Inflammatory macrophage (primary cell): ENCODE measurements around the gene FABP3.

ENCODE experiments used
- DNase-seq, 2 donors: peaks; one replicate each; pipeline ENCODE4 v3.0.0-alpha.2; 2020 to 2022

Gene FABP3

GRCh38 chr1:31371121-31371959 is 1.5 kb downstream of the FABP3 start:
- peak; percentile 63 to 72 for DNase-seq

- no peak for DNase-seq
Observed at GRCh38 chr1:31370565-31370964, 2.3 kb downstream of the FABP3 start.

- no peak for DNase-seq
Observed at GRCh38 chr1:31370021-31370420, 2.9 kb downstream of the FABP3 start.

GRCh38 chr1:31368611-31369107 is 4.2 kb downstream of the FABP3 start:
- DNase-seq: no peak

DNA sequence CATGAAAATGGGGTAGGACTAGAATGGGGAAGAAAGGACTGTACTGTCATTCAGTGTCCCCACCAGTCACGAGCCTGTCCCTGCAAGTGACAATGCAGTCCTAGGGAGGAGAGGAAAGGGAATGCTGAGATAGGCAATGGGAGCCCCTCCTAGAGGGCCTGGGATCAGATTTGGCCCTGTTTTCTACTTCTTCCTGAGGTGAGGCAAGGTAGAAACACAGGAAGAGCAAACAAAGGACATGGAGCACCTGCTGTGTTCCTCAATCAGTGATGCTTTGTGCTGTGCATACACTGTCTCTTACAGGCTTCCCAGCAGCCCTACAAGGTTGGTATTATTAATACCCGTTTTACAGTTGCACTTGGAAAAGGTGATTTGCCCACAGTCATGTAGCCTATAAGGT is 6.1 kb downstream of the FABP3 start:
- peak; percentile 18 to 21 for DNase-seq

GRCh38 chr1:31364561-31365250 is 8.2 kb downstream of the FABP3 start:
- DNase-seq: no peak

DNA sequence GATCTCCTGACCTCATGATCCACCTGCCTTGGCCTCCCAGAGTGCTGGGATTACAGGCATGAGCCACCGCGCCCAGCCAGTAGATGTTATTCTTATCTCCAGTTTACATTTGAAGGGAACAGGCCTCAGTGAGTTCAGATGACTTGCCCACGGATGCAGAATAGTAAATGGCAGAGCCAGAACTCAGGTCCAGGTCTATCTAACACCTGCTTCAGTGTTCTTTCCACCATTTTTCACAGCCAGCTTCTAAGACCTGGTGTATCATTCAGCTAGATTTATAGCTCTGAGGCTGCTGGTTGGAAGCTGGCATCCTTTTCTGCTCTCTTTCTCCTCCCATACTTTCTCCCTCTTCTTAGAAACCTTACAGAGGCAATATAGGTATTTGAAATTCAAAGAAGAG is 10.8 kb downstream of the FABP3 start:
- DNase-seq: no peak

- no peak for DNase-seq
Observed at GRCh38 chr1:31361607-31362006, 11.3 kb downstream of the FABP3 start.

GRCh38 chr1:31356427-31356826 is 16.4 kb downstream of the FABP3 start:
- no peak for DNase-seq

DNA sequence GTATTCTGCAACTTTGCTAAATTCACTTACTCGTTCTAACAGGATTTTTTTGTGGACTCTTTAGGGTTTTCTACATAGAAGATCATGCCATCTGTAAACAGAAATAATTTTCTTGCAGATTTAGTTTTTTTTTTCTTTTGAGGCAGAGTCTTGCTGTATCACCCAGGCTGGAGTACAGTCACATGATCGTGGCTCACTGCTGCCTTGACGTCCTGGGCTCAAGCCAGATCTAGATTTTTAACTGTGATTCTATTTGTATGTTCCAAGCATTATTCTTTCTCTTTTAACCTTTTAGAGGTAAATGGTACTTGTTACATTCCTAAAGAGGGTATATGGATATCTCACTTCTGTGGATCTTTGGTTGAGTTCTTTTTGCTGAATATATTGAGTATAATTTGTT is 18.6 kb downstream of the FABP3 start:
- peak in 1 of 2 donors; percentile 31 for DNase-seq

DNA sequence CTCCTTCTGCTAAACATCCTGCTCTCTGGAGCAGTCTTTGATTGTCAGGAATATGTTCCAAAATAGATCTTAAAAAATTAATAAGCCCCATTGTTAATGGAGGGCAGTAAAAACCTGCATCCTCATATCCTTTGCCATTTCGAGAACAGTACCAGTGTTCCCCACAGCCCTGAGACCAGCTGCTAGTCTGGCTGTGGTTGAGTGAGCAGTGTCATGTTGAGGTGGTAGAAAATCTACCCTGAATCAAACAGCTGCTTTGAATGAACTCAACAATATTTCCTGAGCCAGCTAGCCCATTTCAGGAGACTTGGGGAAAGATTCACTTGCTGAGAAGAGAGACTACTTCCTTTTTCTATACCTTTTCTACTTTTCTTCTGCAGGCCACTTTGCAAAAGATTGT is 24.4 kb downstream of the FABP3 start:
- no peak for DNase-seq

- no peak for DNase-seq
Observed at GRCh38 chr1:31346785-31347184, 26.1 kb downstream of the FABP3 start.

DNA sequence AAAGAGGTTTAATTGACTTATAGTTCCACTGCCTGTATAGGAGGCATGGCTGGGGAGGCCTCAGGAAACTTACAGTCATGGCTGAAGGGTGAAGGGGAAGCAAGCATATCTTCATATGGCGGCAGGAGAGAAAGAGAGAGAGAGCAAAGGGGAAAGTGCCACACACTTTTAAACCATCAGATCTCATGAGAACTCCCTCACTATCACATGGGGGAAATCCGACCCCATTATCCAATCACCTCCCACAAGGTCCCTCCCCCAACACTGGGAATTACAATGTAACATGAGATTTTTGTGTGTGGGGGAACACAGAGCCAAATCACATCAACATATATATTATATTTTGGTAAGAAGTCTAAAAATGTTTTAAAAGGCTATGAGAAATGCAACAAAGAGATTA is 27.2 kb downstream of the FABP3 start:
- no peak for DNase-seq

GRCh38 chr1:31344503-31344902 is 28.4 kb downstream of the FABP3 start:
- no peak for DNase-seq

DNA sequence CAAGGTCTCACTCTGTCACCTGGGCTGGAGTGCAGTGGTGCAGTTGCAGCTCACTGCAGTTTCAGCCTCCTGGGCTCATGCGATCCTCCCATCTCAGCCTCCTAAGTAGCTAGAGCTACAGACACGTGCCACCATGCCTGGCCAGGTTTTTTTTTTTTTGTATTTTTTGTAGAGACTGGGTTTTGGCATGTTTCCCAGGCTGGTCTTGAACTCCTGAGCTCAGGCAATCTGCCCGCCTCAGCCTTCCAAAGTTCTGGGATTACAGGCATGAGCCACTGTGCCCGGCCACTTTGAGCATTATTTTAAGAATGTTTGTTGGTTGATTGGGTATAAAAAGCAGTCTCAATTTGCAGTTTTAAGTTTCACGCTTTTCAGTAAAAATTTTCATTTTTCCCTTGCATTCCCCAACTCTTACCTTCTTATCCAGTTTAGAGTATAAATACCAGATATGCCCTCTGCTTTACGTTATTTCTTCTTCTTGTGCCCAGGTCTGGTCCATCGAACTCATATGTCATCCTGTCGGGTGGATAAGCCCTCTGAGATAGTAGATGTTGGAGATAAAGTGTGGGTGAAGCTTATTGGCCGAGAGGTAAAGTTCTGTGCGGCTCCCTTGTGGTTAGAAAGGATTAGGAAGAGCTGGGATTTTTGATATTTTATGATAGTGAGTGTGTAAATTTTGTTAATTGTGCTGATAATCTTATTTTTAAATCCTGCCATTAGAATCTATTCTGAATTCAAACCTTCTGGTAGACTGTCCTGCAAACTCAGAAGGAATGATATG is 36.0 kb downstream of the FABP3 start:
- no peak for DNase-seq

- DNase-seq: peak; percentile 21 to 26
Observed at GRCh38 chr1:31335007-31335406, 37.9 kb downstream of the FABP3 start.

GRCh38 chr1:31327381-31327780 is 45.5 kb downstream of the FABP3 start:
- no peak for DNase-seq

DNA sequence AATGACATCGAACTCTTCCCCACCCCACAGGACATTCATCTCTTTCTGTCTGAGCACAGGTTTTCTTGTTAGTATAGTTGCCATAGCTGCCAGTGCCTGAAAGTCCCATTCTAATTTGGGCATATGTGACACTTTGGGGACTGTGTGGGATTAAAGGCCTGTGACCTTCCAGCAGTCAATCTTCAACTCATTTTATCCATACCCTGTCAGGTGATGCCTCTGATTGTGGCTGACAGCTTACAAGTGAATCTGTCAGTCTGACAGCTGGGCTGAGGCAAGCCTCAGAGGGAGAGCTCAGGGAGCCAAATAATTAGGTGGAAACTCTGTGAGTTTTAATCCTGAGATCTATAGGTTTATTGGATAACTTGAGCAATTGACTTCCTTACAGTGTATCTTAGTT is 46.4 kb downstream of the FABP3 start:
- no peak for DNase-seq

- DNase-seq: no peak
Observed at GRCh38 chr1:31324992-31325391, 47.9 kb downstream of the FABP3 start.

DNA sequence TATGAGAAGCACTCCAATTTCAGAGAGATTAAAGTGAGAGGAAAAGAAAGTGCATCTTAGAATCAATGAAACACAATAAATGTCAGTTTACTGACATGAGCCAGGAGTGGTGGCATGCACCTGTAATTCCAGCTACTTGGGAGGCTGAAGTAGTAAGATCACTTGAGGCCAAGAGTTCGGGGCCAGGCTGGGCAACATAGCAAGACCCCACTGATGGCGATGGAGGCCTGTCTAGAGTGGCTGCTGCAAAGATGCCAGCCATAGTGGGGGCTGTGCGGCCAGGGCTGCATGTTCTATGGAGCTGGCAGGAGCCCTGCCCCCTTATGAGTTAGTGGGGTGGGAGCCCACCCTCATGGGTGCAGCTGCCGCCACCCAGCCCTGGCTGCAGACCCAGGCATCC is 48.8 kb downstream of the FABP3 start:
- DNase-seq: no peak

DNA sequence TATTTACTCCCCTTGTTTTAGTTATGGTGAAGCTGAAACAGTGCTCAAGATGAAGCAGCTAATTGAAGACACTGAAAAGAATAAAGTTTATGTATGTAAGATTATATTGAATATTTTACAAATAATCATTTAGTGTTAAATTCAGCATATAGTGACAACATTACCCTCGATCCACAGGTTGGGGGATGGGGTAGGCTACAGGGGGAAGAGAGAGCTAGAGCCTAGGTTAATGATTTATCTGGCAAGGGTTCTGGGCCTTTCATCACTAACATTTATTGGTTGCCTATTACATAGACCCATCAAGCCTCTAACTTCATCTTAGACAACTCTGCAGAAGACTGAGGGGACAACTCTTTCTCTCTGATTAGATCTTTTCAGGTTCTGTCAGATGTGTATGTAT is 54.7 kb downstream of the FABP3 start:
- no peak for DNase-seq

DNA sequence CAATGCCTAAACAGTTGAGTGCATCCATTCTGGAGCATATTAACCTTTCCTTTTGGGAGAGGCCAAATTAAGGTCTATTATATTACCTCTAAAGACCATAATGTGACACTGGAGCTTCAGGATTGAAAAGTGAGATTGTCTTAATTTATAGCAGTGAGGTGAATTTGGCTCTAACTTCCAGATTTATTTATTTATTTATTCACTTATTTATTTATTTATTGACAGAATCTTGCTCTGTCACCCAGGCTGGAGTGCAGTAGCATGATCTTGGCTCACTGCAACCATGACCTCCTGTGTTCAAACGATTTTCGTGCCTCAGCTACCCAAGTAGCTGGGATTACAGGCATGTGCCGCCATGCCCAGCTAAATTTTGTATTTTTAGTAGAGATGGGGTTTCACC is 57.0 kb downstream of the FABP3 start:
- no peak for DNase-seq
